Esophagus muscularis mucosa (tissue), 4 donors: Measurements from ENCODE around the gene MBD6. TPM values are rescaled to one million over a fixed set of nuclear protein-coding genes. Genes with fewer than 3 reads are reported as not detected.

Experiments
- DNase-seq: peaks from one replicate; pipeline ENCODE4 v3.0.0-alpha.2; 2017; ENCODE audit errors: extremely low spot score
- H3K27ac ChIP-seq, 4 donors: fragments of 200-600 bp; sonication (generic); replicated peaks in 1 of 4; 1 replicate in 3 of 4; 2 replicates in 1 of 4; pipeline ENCODE4 v1.5.1; 2016 to 2019; ENCODE audit warnings: mild to moderate bottlenecking in 1 of 4
- H3K27me3 ChIP-seq, 4 donors: fragments of 200-600 bp; sonication (generic); one replicate each; pipeline versions ENCODE4 v1.5.1 to v1.6.0; 2016 to 2019
- H3K36me3 ChIP-seq, 4 donors: fragments of 200-600 bp; sonication (generic); one replicate each; pipeline ENCODE4 v1.5.1; 2016 to 2019
- H3K4me1 ChIP-seq, 4 donors: fragments of 200-600 bp; sonication (generic); one replicate each; pipeline ENCODE4 v1.5.1; 2016 to 2019
- H3K4me3 ChIP-seq, 4 donors: fragments of 200-600 bp; sonication (generic); 1 replicate in 2 of 4; 2 replicates in 2 of 4; pipeline ENCODE4 v1.5.1; 2016 to 2019; ENCODE audit warnings: mild to moderate bottlenecking in 4 of 4, moderate library complexity in 1 of 4
- H3K9me3 ChIP-seq, 4 donors: fragments of 200-600 bp; sonication (generic); 1 replicate in 3 of 4; 2 replicates in 1 of 4; pipeline ENCODE4 v1.5.1; 2016 to 2019
- CTCF ChIP-seq, 3 experiments: fragments of 200-600 bp in 2 of 3; fragments of 450-650 bp in 1 of 3; sonication (generic) in 2 of 3; IDR thresholded peaks; one replicate each; pipeline ENCODE4 v1.5.1; 2017 to 2019; ENCODE audit warnings: antibody characterized with exemption in 3 of 3, mild to moderate bottlenecking in 2 of 3, moderate library complexity in 1 of 3
- EP300 ChIP-seq: sonication (generic); formaldehyde crosslinking; IDR thresholded peaks from one replicate; pipeline ENCODE4 v1.6.1; 2017; ENCODE audit warnings: antibody characterized with exemption
- POLR2A ChIP-seq: fragments of 450-650 bp; IDR thresholded peaks from one replicate; pipeline ENCODE4 v1.6.1; 2017; ENCODE audit warnings: antibody characterized with exemption, moderate library complexity, mild to moderate bottlenecking, low read depth
- POLR2AphosphoS5 ChIP-seq, 2 donors: sonication (generic); formaldehyde crosslinking; IDR thresholded peaks; one replicate each; pipeline ENCODE4 v1.6.1; 2017; ENCODE audit warnings: antibody characterized with exemption in 2 of 2
- WGBS: methylation state at CpG from one replicate; pipeline ENCODE4 v1.1.5; 2018; 5-methylcytosine and 5-hydroxymethylcytosine counted together
- intact Hi-C: fragments of 100-400 bp; cut with DNase I; formaldehyde crosslinking; loops from one replicate; pipeline ENCODE4 v1.15.1; 2023
- total RNA-seq, 4 donors: library from RNA; depleted of rRNA; stranded (reverse); fragments of >200 nt; gene quantifications; one replicate each; pipeline versions ENCODE4 v1.1.0 to v1.2.1, GENCODE V29; 2016

The MBD6 gene
- total RNA-seq, 4 donors from 2014 or later: 13.8 to 19.9 (median 16.9) TPM

- H3K36me3 ChIP-seq: no peaks in the 10 kb centered on the region
- peak overlapping the region; percentile 46 to 59 (median 50) for H3K4me3 ChIP-seq
- peak overlapping the region; percentile 28 to 60 (median 35) for H3K27ac ChIP-seq
- H3K4me1 ChIP-seq: peaks cover 13 to 20% (median 18%) of the 10 kb centered on the region in 4 donors
- TF ChIP-seq POLR2AphosphoS5 (IDR thresholded peaks at IDR 0.05): peak in 1 of 2 donors; percentile 39
- TF ChIP-seq EP300: no peak
- intact Hi-C loops: no loop called here
- 64% methylated on average over 11 of the region's 12 CpGs for WGBS
- H3K27me3 ChIP-seq: peaks cover 0 to 83% (median 32%) of the 10 kb centered on the region in 4 donors
- DNase-seq: no peak
- no peaks in the 10 kb centered on the region for H3K9me3 ChIP-seq
These were observed 44.6 kb upstream of the MBD6 start for GRCh38 chr12:57477710-57478681.

DNA sequence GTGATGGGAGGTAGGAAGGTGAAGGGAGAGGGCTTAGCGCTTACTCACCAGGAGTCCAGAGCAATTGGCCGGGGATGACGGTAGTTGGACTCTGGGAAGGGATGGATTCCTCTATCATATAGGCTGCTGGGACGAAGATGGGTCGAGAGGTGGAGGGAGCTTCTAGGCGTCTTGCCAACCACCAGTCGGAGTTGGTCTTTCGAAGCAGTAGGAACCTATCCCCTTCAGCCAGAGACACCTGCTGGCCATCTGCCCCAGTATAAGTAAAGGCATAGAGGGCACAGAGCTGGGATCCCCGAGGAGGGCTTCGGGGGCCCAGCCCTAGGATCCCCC is 43.6 kb upstream of the MBD6 start:
- no peak for TF ChIP-seq POLR2A
- no peak for TF ChIP-seq CTCF (IDR thresholded peaks at IDR 0.05)
- TF ChIP-seq EP300: no peak
- TF ChIP-seq POLR2AphosphoS5 (IDR thresholded peaks at IDR 0.05): no peak
- DNase-seq: no peak
- H3K27ac ChIP-seq: peak overlapping the region in 2 of 4 donors; percentile 15 to 39
- no peak overlapping the region for H3K4me3 ChIP-seq
- no peaks in the 10 kb centered on the region for H3K9me3 ChIP-seq
- H3K36me3 ChIP-seq: no peaks in the 10 kb centered on the region
- WGBS: 83% methylated on average over 8 of the region's 10 CpGs
- H3K27me3 ChIP-seq: peaks cover 0 to 82% (median 29%) of the 10 kb centered on the region in 4 donors
- H3K4me1 ChIP-seq: peaks cover 13 to 20% (median 18%) of the 10 kb centered on the region in 4 donors
- intact Hi-C loops: no loop called here

- no peak for DNase-seq
- H3K36me3 ChIP-seq: no peaks in the 10 kb centered on the region
- H3K27ac ChIP-seq: peak within 1 kb of the TSS in 3 of 4 donors; percentile 28 to 60 (median 39)
These were observed 43.1 kb upstream of the MBD6 start, which contains the start of gene ARHGAP9 for GRCh38 chr12:57479376-57480115. ARHGAP9 (minus strand) TSS chr12:57479866; CDS start chr12:57479406, 460 bp downstream.

GRCh38 chr12:57481671-57482070 is 41.0 kb upstream of the MBD6 start:
- Histone ChIP-seq H3K27ac (no peak overlapping the region), H3K4me1 (no peaks in the 10 kb centered on the region), H3K36me3 (no peaks in the 10 kb centered on the region), H3K9me3 (no peaks in the 10 kb centered on the region), H3K4me3 (no peak overlapping the region), H3K27me3 (peaks cover 0 to 55% (median 8%) of the 10 kb centered on the region in 4 donors)
- no peak for DNase-seq
- intact Hi-C loops: no loop called here
- TF ChIP-seq POLR2AphosphoS5 (IDR thresholded peaks at IDR 0.05): no peak
- TF ChIP-seq POLR2A: no peak
- TF ChIP-seq EP300: no peak
- TF ChIP-seq CTCF (IDR thresholded peaks at IDR 0.05): no peak
- WGBS: 68% methylated on average over 1 of the region's 1 CpG

More at GRCh38 chr12:57479376-57480115, 43.1 kb upstream of the MBD6 start, which contains the start of gene ARHGAP9:
- peaks cover 13 to 20% (median 18%) of the 10 kb centered on the region in 4 donors for H3K4me1 ChIP-seq
- TF ChIP-seq EP300 (no peak), POLR2AphosphoS5 (IDR thresholded peaks at IDR 0.05) (no peak), POLR2A (no peak), CTCF (IDR thresholded peaks at IDR 0.05) (no peak)
- no peak within 1 kb of the TSS for H3K4me3 ChIP-seq
- intact Hi-C loops: no loop called here
- WGBS: 64% methylated on average over 5 of the region's 6 CpGs
- H3K27me3 ChIP-seq: peaks cover 0 to 76% (median 26%) of the 10 kb centered on the region in 4 donors
- no peaks in the 10 kb centered on the region for H3K9me3 ChIP-seq

GRCh38 chr12:57483466-57483865 is 39.2 kb upstream of the MBD6 start:
- H3K4me1 ChIP-seq: peaks cover 5 to 8% (median 6%) of the 10 kb centered on the region in 4 donors
- 52% methylated on average over 5 of the region's 5 CpGs for WGBS
- H3K27ac ChIP-seq: no peak overlapping the region
- H3K27me3 ChIP-seq: peaks cover 0 to 38% (median 0%) of the 10 kb centered on the region in 4 donors
- no peak for TF ChIP-seq CTCF (IDR thresholded peaks at IDR 0.05)
- no peak for TF ChIP-seq POLR2AphosphoS5 (IDR thresholded peaks at IDR 0.05)
- TF ChIP-seq EP300: no peak
- no peak for TF ChIP-seq POLR2A
- no peaks in the 10 kb centered on the region for H3K9me3 ChIP-seq
- H3K36me3 ChIP-seq: no peaks in the 10 kb centered on the region
- no peak overlapping the region for H3K4me3 ChIP-seq
- intact Hi-C loops: no loop called here
- no peak for DNase-seq
